ENCODE data around the gene SSR1.

SSR1 gene

DNA sequence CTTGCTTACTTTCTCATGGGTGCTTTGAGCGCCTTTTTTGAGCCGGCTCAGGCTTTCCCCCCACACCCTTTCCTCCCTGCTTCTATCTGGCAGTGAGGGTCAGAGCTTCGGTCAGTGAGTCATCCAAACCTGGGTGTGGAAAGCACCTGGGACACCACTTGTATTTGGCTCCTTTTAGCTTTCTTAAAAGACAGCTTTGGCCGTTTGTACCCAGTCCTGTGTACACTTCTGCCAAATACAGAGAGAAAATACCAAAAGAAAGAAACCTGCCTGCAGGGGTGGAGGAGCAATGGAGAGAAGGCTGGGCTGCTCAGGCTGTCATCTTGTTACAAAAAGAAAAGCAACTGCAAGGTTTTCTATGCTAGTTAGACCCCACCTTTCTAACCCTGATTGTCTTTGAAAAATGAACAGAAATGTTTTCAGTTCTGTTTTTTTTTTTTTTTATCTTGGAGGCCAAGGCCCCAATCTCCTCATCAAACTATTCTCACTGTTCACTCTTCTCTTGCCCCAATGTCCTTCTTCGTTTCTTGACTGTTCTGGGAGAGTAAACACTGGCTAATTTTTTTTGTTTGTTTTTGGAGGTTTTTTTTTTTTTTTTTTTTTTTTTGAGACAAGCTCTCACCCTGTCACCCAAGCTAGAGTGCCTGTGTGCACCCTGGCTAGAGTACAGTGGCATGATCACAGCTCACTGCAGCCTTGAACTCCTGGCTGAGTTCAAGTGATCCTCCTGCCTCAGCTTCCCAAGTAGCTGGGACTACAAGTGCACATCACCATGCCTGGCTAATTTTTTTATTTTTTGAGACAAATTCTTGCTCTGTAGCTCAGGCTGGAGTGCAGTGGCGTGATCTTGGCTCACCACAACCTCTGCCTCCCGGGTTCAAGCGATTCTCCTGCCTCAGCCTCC lies 76.4 kb downstream of the SSR1 start:
- DNase-seq = no peak

DNA sequence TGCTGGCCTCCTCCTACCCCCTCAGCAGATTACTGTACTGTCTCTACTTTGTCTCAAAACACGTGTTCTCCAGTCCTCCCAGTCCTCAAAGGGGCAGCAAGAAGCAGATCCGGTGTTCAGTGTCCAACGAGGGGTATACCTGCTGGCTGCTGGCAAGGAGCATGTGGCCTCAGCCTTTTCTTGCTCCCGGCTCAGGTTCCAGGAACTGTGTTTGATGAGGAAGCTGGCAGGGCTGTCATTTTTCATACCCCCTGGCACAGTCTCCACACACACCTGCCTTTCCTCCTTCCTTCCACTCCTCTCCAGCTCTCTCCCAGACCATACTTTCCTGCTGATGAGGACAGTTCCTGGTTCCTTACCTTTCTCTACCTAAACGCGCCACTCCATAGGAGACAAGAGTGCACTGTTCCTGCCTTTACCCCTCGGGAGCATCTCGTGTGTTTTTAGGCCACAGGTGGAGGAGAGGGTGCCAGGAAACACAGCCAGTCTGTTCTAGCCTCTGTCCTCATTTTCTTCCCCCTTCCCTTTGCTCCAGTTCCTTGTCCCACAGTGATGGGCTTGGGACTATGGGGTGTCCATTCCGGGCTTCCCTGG lies 77.2 kb downstream of the SSR1 start:
- DNase-seq = no peak

- no peak for DNase-seq
Observed at GRCh38 chr6:7234547-7234946, 78.5 kb downstream of the SSR1 start.

GRCh38 chr6:7232351-7232750 lies 80.6 kb downstream of the SSR1 start:
- no peak for DNase-seq

- no peak for DNase-seq
Observed at GRCh38 chr6:7230956-7231713, 81.9 kb downstream of the SSR1 start.

- DNase-seq = no peak
Observed at GRCh38 chr6:7230327-7230691, 82.7 kb downstream of the SSR1 start.

GRCh38 chr6:7229376-7230326 lies 83.3 kb downstream of the SSR1 start:
- no peak for DNase-seq

- DNase-seq = no peak
Observed at GRCh38 chr6:7228662-7229375, 84.2 kb downstream of the SSR1 start.

- no peak for DNase-seq
Observed at GRCh38 chr6:7224731-7225130, 88.3 kb downstream of the SSR1 start.

DNA sequence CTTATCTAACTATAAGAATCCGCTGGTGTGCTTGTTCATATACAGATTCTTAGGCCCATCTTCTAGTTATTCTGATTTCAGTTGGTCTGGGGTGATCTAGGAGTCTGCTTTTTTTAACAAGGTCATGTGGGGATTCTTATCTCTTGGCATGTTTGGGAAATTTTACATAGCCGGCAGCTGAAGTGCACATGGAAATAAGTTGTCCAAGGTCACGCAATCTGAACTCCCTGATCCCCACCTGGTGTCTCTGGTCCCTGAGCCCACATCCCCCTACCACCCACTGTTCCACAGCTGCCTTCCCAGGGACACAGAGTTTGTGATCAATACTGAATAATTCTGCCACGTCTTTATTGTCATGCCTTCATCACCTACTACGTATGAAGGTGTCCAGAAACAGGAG lies 90.8 kb downstream of the SSR1 start:
- DNase-seq = no peak

DNA sequence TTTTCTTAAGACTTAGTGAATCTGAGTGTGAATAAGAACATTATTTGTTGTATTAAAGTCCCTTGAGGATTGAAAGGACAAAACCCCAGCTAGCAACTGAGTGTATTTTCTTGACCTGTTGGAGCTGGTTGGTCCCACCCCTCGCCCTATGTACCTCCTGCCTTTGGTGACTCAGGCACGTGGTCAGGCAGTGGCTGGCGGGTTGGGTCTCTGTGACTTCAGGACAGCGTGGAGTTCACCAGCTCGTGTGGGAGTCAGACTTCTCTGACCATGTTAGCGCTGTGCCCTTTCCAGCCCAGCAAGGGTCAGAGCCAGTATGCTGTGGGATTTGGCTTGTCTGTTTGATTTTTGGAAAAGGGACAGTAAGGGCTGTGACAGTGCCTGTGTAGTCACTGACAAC lies 93.7 kb downstream of the SSR1 start:
- DNase-seq = no peak

- no peak for DNase-seq
Observed at GRCh38 chr6:7218406-7218988, 94.5 kb downstream of the SSR1 start.

Data from cortex of kidney (tissue), 1 donor.